WTC11 (cell line): Measurements from ENCODE around the gene HLTF.

Source experiments
- AR ChIP-seq: fragments of 250-450 bp; sonication (Bioruptor Pico); IDR thresholded peaks from 2 replicates; pipeline ENCODE4 v1.9.0; 2021; ENCODE audit warnings: mild to moderate bottlenecking
- CBFB ChIP-seq: sonication (generic); formaldehyde crosslinking; IDR thresholded peaks from 2 replicates; pipeline ENCODE4 v1.8.1; 2022; ENCODE audit warnings: mild to moderate bottlenecking, low read depth, missing genetic modification reagents
- CREM ChIP-seq: sonication (generic); formaldehyde crosslinking; IDR thresholded peaks from 2 replicates; pipeline ENCODE4 v1.8.1; 2022; ENCODE audit warnings: mild to moderate bottlenecking, missing genetic modification reagents, moderate library complexity
- CTCF ChIP-seq: fragments of 200-600 bp; IDR thresholded peaks from 2 replicates; pipeline ENCODE4 v1.8.0; 2022; ENCODE audit warnings: antibody characterized with exemption
- ESRRA ChIP-seq: sonication (generic); formaldehyde crosslinking; IDR thresholded peaks from 2 replicates; pipeline ENCODE4 v1.8.1; 2022; ENCODE audit warnings: mild to moderate bottlenecking, missing genetic modification reagents, borderline replicate concordance
- GABPB1 ChIP-seq: sonication (generic); formaldehyde crosslinking; IDR thresholded peaks from 2 replicates; pipeline ENCODE4 v1.8.1; 2023; ENCODE audit warnings: mild to moderate bottlenecking, missing genetic modification reagents
- MXD4 ChIP-seq: fragments of 250-450 bp; sonication (Bioruptor Pico); IDR thresholded peaks from 2 replicates; pipeline ENCODE4 v1.8.0; 2021; ENCODE audit warnings: mild to moderate bottlenecking, moderate library complexity, borderline replicate concordance
- TEAD1 ChIP-seq: sonication (generic); formaldehyde crosslinking; IDR thresholded peaks from 2 replicates; pipeline ENCODE4 v1.8.0; 2022; ENCODE audit warnings: mild to moderate bottlenecking, missing genetic modification reagents

- TF ChIP-seq CTCF = no peak
- no peak for TF ChIP-seq TEAD1 (CRISPR knock-in tag)
- no peak for TF ChIP-seq AR (CRISPR knock-in tag)
- no peak for TF ChIP-seq GABPB1
- TF ChIP-seq CBFB (CRISPR knock-in tag) = no peak
- TF ChIP-seq MXD4 (CRISPR knock-in tag) = no peak
- no peak for TF ChIP-seq CREM (CRISPR knock-in tag)
- TF ChIP-seq ESRRA (CRISPR knock-in tag) = no peak
Observed at GRCh38 chr3:149101154-149101553, 14.8 kb upstream of the HLTF start.
